ENCODE results near the gene AMZ1.

DNA sequence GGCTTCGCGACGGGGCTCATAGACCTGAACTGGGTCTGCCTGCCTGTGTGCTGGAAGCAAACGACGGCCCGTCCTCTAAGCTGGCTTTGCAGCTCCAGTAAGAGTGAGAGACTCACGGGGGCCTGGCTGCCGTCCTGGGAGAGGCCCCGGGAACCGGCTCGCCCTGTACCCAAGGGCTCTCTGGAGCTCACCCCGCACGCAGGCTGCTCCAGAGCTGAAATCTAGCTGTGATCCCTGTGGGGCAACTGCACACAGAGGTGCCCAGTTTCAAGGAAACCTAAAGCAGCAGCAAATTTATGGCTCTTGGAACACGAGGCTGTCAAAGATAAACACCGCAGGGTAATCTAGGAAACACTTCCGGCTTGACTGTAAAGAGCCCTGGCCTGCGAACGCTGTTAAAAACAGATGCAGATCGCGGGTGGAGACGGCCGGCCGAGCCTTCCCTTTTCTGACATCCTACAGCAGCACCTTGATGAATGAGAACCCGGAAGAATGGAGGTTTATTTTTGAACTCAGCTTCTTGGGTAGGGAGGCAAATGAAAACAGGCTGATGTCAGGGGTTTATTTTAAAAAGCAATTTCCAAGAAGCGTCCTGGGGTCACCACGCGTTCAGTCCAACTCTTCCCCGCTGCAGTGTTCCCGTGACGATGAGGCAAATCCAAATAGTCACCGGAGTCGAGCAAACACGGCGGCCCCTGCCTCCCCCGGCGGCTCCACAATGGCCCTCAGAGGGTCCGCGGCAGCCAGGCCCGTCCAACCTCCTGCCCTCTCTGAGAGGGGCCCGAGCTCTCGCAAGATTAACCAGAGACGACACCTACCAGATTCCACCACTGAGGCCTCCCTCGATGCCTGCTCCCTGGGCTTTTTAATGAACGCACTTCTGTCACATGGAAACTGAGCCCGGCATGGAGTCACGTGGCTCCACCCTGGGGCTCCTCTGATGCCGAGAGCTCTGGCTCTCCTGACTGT, 29.6 kb downstream of the AMZ1 start:
- TF ChIP-seq, protein P1, sequence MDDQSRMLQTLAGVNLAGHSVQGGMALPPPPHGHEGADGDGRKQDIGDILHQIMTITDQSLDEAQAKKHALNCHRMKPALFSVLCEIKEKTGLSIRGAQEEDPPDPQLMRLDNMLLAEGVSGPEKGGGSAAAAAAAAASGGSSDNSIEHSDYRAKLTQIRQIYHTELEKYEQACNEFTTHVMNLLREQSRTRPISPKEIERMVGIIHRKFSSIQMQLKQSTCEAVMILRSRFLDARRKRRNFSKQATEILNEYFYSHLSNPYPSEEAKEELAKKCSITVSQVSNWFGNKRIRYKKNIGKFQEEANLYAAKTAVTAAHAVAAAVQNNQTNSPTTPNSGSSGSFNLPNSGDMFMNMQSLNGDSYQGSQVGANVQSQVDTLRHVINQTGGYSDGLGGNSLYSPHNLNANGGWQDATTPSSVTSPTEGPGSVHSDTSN (IDR thresholded peaks at IDR 0.05; ENCODE audit: insufficient replicate concordance, low read depth, low read length): no peak
- TF ChIP-seq SRF (IDR thresholded peaks at IDR 0.05; ENCODE audit: low read depth in 2 of 2, low read length in 2 of 2) (no peak), SREBF1 (IDR thresholded peaks at IDR 0.05; ENCODE audit: low read length) (no peak)
- TF ChIP-seq, protein P2, sequence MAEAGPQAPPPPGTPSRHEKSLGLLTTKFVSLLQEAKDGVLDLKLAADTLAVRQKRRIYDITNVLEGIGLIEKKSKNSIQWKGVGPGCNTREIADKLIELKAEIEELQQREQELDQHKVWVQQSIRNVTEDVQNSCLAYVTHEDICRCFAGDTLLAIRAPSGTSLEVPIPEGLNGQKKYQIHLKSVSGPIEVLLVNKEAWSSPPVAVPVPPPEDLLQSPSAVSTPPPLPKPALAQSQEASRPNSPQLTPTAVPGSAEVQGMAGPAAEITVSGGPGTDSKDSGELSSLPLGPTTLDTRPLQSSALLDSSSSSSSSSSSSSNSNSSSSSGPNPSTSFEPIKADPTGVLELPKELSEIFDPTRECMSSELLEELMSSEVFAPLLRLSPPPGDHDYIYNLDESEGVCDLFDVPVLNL (IDR thresholded peaks at IDR 0.05; ENCODE audit: low read depth, low read length): no peak

Data from GM12878 (cell line).